Lower leg skin (tissue), 3 donors: ENCODE data around the gene SEC16A.

Experiments
- POLR2A ChIP-seq, 2 donors: fragments of 450-650 bp; IDR thresholded peaks; one replicate each; pipeline ENCODE4 v1.6.1; 2016 to 2017; ENCODE audit warnings: antibody characterized with exemption in 2 of 2, mild to moderate bottlenecking in 1 of 2, moderate library complexity in 1 of 2
- TF ChIP-seq, protein P1 (sequence below), 3 donors: fragments of 450-650 bp; IDR thresholded peaks; one replicate each; pipeline ENCODE4 v1.5.1; 2016; ENCODE audit warnings: antibody characterized with exemption in 3 of 3, mild to moderate bottlenecking in 3 of 3, moderate library complexity in 2 of 3

DNA sequence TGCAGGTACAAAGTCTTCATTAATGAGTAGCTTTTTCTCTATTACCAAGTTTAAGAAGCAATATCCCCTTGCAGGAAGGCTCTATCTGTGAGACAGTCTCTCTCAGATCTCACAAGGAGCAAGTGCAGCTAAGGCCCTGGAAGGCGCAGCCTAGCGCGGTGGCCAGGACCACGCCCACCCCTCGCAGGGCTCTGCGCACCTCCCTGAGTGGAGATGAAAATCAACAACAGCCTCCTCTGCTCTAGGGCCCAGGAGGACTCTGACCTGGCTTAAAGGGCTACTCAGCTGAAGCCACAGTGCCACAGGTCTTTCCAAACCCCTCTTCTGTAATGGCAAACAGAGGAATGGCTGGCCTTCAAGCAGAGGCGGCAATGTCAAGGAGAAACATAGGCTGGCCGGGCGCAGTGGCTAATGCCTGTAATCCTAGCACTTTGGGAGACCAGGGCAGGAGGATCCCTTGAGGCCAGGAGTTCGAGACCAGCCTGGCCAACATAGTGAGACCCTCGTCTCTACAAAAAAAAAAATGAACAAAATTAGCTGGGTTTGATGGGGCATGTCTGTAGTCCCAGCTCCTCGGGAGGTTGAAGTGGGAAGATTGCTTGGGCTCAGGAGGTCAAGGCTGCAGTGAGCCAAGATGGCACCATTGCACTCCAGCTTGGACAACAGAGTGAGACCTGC, 11.9 kb downstream of the SEC16A start:
- TF ChIP-seq, protein P1, sequence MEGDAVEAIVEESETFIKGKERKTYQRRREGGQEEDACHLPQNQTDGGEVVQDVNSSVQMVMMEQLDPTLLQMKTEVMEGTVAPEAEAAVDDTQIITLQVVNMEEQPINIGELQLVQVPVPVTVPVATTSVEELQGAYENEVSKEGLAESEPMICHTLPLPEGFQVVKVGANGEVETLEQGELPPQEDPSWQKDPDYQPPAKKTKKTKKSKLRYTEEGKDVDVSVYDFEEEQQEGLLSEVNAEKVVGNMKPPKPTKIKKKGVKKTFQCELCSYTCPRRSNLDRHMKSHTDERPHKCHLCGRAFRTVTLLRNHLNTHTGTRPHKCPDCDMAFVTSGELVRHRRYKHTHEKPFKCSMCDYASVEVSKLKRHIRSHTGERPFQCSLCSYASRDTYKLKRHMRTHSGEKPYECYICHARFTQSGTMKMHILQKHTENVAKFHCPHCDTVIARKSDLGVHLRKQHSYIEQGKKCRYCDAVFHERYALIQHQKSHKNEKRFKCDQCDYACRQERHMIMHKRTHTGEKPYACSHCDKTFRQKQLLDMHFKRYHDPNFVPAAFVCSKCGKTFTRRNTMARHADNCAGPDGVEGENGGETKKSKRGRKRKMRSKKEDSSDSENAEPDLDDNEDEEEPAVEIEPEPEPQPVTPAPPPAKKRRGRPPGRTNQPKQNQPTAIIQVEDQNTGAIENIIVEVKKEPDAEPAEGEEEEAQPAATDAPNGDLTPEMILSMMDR (IDR thresholded peaks at IDR 0.05), result no peak
- no peak for TF ChIP-seq POLR2A (IDR thresholded peaks at IDR 0.05)
